Astrocyte of the hippocampus (primary cell): Measurements from ENCODE around the gene DNM3.

Source experiments
- DNase-seq: peaks from one replicate; pipeline ENCODE4 v3.0.0; 2011; ENCODE audit warnings: low read depth, low spot score

DNM3 gene

GRCh38 chr1:172452536-172453152 is 611.3 kb downstream of the DNM3 start:
- DNase-seq: peak; percentile 17

- no peak for DNase-seq
Observed at GRCh38 chr1:172453153-172453545, 611.9 kb downstream of the DNM3 start.

GRCh38 chr1:172453607-172454006 is 612.3 kb downstream of the DNM3 start:
- no peak for DNase-seq

GRCh38 chr1:172455451-172455850 is 614.2 kb downstream of the DNM3 start:
- no peak for DNase-seq

GRCh38 chr1:172456344-172456769 is 615.1 kb downstream of the DNM3 start:
- no peak for DNase-seq

- DNase-seq: no peak
Observed at GRCh38 chr1:172457479-172458130, 616.3 kb downstream of the DNM3 start.

- DNase-seq: no peak
Observed at GRCh38 chr1:172460177-172460576, 618.9 kb downstream of the DNM3 start.

- peak; percentile 27 for DNase-seq
Observed at GRCh38 chr1:172460887-172461315, 619.6 kb downstream of the DNM3 start.
